GM23338 (cell line): ENCODE results near the gene LOXL3.

Source experiments
- CREB1 ChIP-seq: fragments of 250-450 bp; sonication (Bioruptor Pico); IDR thresholded peaks from 2 replicates; pipeline ENCODE4 v1.5.0; 2020; ENCODE audit warnings: low read depth, mild to moderate bottlenecking, moderate library complexity
- CTCF ChIP-seq, 2 experiments: fragments of 200-600 bp in 1 of 2; sonication (generic) in 1 of 2; conservative IDR thresholded peaks; 2 replicates each; pipeline versions ENCODE4 v1.5.1 to v1.6.1; 2016 to 2017; ENCODE audit warnings: antibody characterized with exemption in 2 of 2, low read depth in 2 of 2, mild to moderate bottlenecking in 2 of 2, moderate library complexity in 1 of 2
- ETS1 ChIP-seq: IDR thresholded peaks from 2 replicates; pipeline ENCODE4 v1.6.1; 2016; ENCODE audit warnings: antibody characterized with exemption
- EZH2 ChIP-seq: fragments of 200-600 bp; sonication (generic); IDR thresholded peaks from one replicate; pipeline ENCODE4 v1.8.0; 2017; ENCODE audit warnings: antibody characterized with exemption, mild to moderate bottlenecking, low read depth; ENCODE audit not compliant: unreplicated experiment
- EZH2phosphoT487 ChIP-seq: fragments of 200-600 bp; sonication (generic); IDR thresholded peaks from one replicate; pipeline ENCODE4 v1.8.1; 2018; ENCODE audit warnings: antibody characterized with exemption; ENCODE audit not compliant: unreplicated experiment
- JUNB ChIP-seq: IDR thresholded peaks from one replicate; pipeline ENCODE4 v1.6.1; 2016; ENCODE audit warnings: antibody characterized with exemption; ENCODE audit not compliant: unreplicated experiment
- NANOG ChIP-seq: IDR thresholded peaks from 2 replicates; pipeline ENCODE4 v1.6.1; 2016; ENCODE audit warnings: antibody characterized with exemption, borderline replicate concordance
- POLR2AphosphoS5 ChIP-seq: IDR thresholded peaks from 2 replicates; pipeline ENCODE4 v1.6.1; 2016; ENCODE audit warnings: antibody characterized with exemption, low read depth
- REST ChIP-seq: IDR thresholded peaks from one replicate; pipeline ENCODE4 v1.6.1; 2018; ENCODE audit warnings: antibody characterized with exemption; ENCODE audit not compliant: unreplicated experiment
- STAT1 ChIP-seq: IDR thresholded peaks from one replicate; pipeline ENCODE4 v1.6.1; 2016; ENCODE audit warnings: antibody characterized with exemption; ENCODE audit not compliant: unreplicated experiment
- ZNF114 ChIP-seq: fragments of 250-450 bp; sonication (Bioruptor Pico); IDR thresholded peaks from 2 replicates; pipeline ENCODE4 v1.5.0; 2020; ENCODE audit warnings: mild to moderate bottlenecking, moderate library complexity
- ZNF331 ChIP-seq: fragments of 250-450 bp; sonication (Bioruptor Pico); IDR thresholded peaks from 2 replicates; pipeline ENCODE4 v1.5.0; 2020; ENCODE audit warnings: low read depth, mild to moderate bottlenecking, moderate library complexity
- ZNF462 ChIP-seq: fragments of 250-450 bp; sonication (Bioruptor Pico); IDR thresholded peaks from 2 replicates; pipeline ENCODE4 v1.5.0; 2020; ENCODE audit warnings: mild to moderate bottlenecking, moderate library complexity

- TF ChIP-seq CTCF (conservative IDR thresholded peaks at IDR 0.05; ENCODE audit: low read depth in 2 of 2) (no peak), REST (no peak), POLR2AphosphoS5 (no peak), EZH2phosphoT487 (peak; percentile 47), ETS1 (no peak), EZH2 (peak; percentile 62), JUNB (no peak), CREB1 (no peak), NANOG (no peak), ZNF331 (CRISPR knock-in tag) (no peak), ZNF462 (no peak), ZNF114 (CRISPR knock-in tag) (no peak), STAT1 (no peak)
Measured at GRCh38 chr2:74499267-74499939, 54.3 kb downstream of the LOXL3 start, which contains the start of gene LBX2.
